SK-N-MC (cell line): ENCODE data around the gene SCNN1A.
"Not testable (repeated sequence)": the region's sequence is repeated elsewhere in the genome, so short reads cannot be mapped to it uniquely, and the experiment has no call there.

Experiments
- EZH2 ChIP-seq: fragments of 200-600 bp; sonication (generic); IDR thresholded peaks from one replicate; pipeline ENCODE4 v1.6.1; 2017; ENCODE audit warnings: antibody characterized with exemption
- FOXP2 ChIP-seq: optimal IDR thresholded peaks from 2 replicates; pipeline ENCODE3; 2011; ENCODE audit warnings: mild to moderate bottlenecking, moderate library complexity; ENCODE audit not compliant: insufficient read depth; ENCODE audit errors: extremely low read length, control extremely low read depth
- POLR2AphosphoS5 ChIP-seq: IDR thresholded peaks from 2 replicates; pipeline ENCODE4 v1.6.1; 2012; ENCODE audit warnings: mild to moderate bottlenecking, low read depth, low read length, borderline replicate concordance

DNA sequence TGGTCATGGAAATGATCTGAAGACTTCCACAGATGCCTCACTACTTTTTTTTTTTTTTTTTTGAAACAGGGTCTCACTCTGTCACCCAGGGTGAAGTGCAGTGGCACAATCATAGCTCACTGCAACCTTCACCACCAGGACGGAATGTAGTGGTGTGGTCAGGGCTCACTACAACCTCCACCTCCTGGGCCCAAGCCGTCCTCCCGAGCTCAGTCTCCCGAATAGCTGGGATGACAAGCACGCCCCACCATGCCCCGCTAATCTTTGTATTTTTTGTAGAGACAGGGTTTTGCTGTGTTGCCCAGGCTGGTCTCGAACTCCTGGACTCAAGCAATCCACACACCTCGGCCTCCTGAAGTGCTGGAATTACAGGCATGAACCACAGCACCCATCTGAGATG lies 36.8 kb downstream of the SCNN1A start:
- not testable (repeated sequence) for TF ChIP-seq POLR2AphosphoS5, FOXP2, EZH2
